Activated B cell treated with CpG ODN at 0.5 μM for 24 hours (primary cell): ENCODE measurements around the gene SLC18B1. TPM values are rescaled to one million over a fixed set of nuclear protein-coding genes. Genes with fewer than 3 reads are reported as not detected.

Experiments
- ATAC-seq: fragments of 200-7000 bp; cut with Tn5 transposase; one replicate; pipeline ENCODE4 v1.10.0; 2021; ENCODE audit warnings: low read depth, mild to moderate bottlenecking, moderate library complexity
- CTCF ChIA-PET: fragments of 350-600 bp; sonication (Branson Sonifier 250); formaldehyde crosslinking; loops from one replicate; lab custom pipeline; 2021; ENCODE audit warnings: antibody characterized with exemption; lab: Charles Lee
- POLR2A ChIA-PET: fragments of 350-600 bp; sonication (Branson Sonifier 250); formaldehyde crosslinking; loops from one replicate; lab custom pipeline; 2021; ENCODE audit warnings: antibody characterized with exemption; lab: Charles Lee
- DNase-seq: peaks from one replicate; pipeline ENCODE4 v3.0.0; 2022
- H3K27ac Mint-ChIP-seq: one replicate; pipeline ENCODE4 v1.8.0; 2020; ENCODE audit warnings: mixed read lengths
- H3K27me3 Mint-ChIP-seq: one replicate; pipeline ENCODE4 v1.8.0; 2021; ENCODE audit warnings: mixed read lengths
- H3K36me3 Mint-ChIP-seq: one replicate; pipeline ENCODE4 v1.8.0; 2021; ENCODE audit warnings: low read depth, mixed read lengths
- H3K4me1 Mint-ChIP-seq: one replicate; pipeline ENCODE4 v1.8.0; 2021; ENCODE audit warnings: mixed read lengths
- H3K4me3 Mint-ChIP-seq: one replicate; pipeline ENCODE4 v1.8.0; 2020; ENCODE audit warnings: mild to moderate bottlenecking, mixed read lengths
- H3K9me3 Mint-ChIP-seq: one replicate; pipeline ENCODE4 v1.8.0; 2020; ENCODE audit warnings: mixed read lengths
- CTCF ChIP-seq: fragments of 200-600 bp; IDR thresholded peaks from one replicate; pipeline ENCODE4 v1.8.0; 2022; ENCODE audit warnings: antibody characterized with exemption, mild to moderate bottlenecking
- intact Hi-C: fragments of 100-400 bp; cut with micrococcal nuclease; formaldehyde crosslinking; loops from one replicate; pipeline ENCODE4 v1.15.1; 2024
- total RNA-seq: library from RNA; stranded (reverse); gene quantifications from 2 replicates; pipeline ENCODE4 v1.2.3, GENCODE V29; 2022

SLC18B1 gene
- total RNA-seq, 1 donor from 2014 or later, result 8.1 TPM

- DNase-seq, result no peak
- no peak overlapping the region for H3K27ac Mint-ChIP-seq
- no peak for TF ChIP-seq CTCF
- ChIA-PET CTCF (no interaction called here), POLR2A (no interaction called here)
- no peaks in the 10 kb centered on the region for H3K9me3 Mint-ChIP-seq
- H3K4me3 Mint-ChIP-seq, result no peak overlapping the region
- H3K27me3 Mint-ChIP-seq, result no peaks in the 10 kb centered on the region
- H3K36me3 Mint-ChIP-seq, result no peaks in the 10 kb centered on the region
- no peak for ATAC-seq
- intact Hi-C loops, result no loop called here
- H3K4me1 Mint-ChIP-seq, result peaks cover 9% of the 10 kb centered on the region
These were observed 73.0 kb downstream of the SLC18B1 start for GRCh38 chr6:132725471-132725870.

- POLR2A ChIA-PET, result no interaction called here
- Mint-ChIP-seq H3K27ac (no peak overlapping the region), H3K9me3 (no peaks in the 10 kb centered on the region), H3K4me1 (no peaks in the 10 kb centered on the region), H3K4me3 (no peak overlapping the region), H3K27me3 (no peaks in the 10 kb centered on the region), H3K36me3 (no peaks in the 10 kb centered on the region)
- TF ChIP-seq CTCF, result no peak
- CTCF ChIA-PET, result no interaction called here
- ATAC-seq (no peak), DNase-seq (no peak)
- intact Hi-C loops, result no loop called here
These were observed 78.5 kb downstream of the SLC18B1 start for GRCh38 chr6:132719736-132720448.

Other genes with a start within 250 kb of the SLC18B1 start
- not detected in 2 replicates for gene TAAR8, start 246.0 kb downstream of the SLC18B1 start, total RNA-seq
- not detected in 2 replicates for gene TAAR6, start 228.3 kb downstream of the SLC18B1 start, total RNA-seq
- gene TAAR5, start 208.9 kb downstream of the SLC18B1 start, total RNA-seq, result not detected in 2 replicates
- gene TAAR2, start 174.4 kb downstream of the SLC18B1 start, total RNA-seq, result not detected in 2 replicates
- gene TAAR1, start 139.5 kb downstream of the SLC18B1 start, total RNA-seq, result not detected in 2 replicates
- 0.07 TPM in 1 of 2 replicates, not detected in the other for gene VNN1, start 84.6 kb downstream of the SLC18B1 start, total RNA-seq
- 21.0 and 25.6 TPM in 2 replicates for gene VNN2, start 40.7 kb downstream of the SLC18B1 start, total RNA-seq
- 2,505 and 3,226 TPM in 2 replicates for gene RPS12, start 15.9 kb upstream of the SLC18B1 start, total RNA-seq